ENCODE results near the gene GPR17.

Gene GPR17

GRCh38 chr2:127634626-127635379 is 11.2 kb upstream of the GPR17 start:
- TF ChIP-seq, protein P1, sequence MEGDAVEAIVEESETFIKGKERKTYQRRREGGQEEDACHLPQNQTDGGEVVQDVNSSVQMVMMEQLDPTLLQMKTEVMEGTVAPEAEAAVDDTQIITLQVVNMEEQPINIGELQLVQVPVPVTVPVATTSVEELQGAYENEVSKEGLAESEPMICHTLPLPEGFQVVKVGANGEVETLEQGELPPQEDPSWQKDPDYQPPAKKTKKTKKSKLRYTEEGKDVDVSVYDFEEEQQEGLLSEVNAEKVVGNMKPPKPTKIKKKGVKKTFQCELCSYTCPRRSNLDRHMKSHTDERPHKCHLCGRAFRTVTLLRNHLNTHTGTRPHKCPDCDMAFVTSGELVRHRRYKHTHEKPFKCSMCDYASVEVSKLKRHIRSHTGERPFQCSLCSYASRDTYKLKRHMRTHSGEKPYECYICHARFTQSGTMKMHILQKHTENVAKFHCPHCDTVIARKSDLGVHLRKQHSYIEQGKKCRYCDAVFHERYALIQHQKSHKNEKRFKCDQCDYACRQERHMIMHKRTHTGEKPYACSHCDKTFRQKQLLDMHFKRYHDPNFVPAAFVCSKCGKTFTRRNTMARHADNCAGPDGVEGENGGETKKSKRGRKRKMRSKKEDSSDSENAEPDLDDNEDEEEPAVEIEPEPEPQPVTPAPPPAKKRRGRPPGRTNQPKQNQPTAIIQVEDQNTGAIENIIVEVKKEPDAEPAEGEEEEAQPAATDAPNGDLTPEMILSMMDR (IDR thresholded peaks at IDR 0.05; ENCODE audit: low read depth, low read length): no peak
- H3K9me3 ChIP-seq: no peaks in the 10 kb centered on the region
- no peak for DNase-seq
- no peaks in the 10 kb centered on the region for H3K27me3 ChIP-seq
- no peaks in the 10 kb centered on the region for H3K36me3 ChIP-seq
- H3K4me1 ChIP-seq: no peaks in the 10 kb centered on the region; the same call in 1 of the 2 replicates
- H3K4me3 ChIP-seq (ENCODE audit: low read depth, low read length): no peak overlapping the region

GRCh38 chr2:127635380-127636237 is 10.3 kb upstream of the GPR17 start:
- no peak for DNase-seq
- Histone ChIP-seq H3K4me1 (peaks cover 6% of the 10 kb centered on the region), H3K27me3 (no peaks in the 10 kb centered on the region), H3K36me3 (no peaks in the 10 kb centered on the region), H3K9me3 (no peaks in the 10 kb centered on the region), H3K4me3 (ENCODE audit: low read depth, low read length) (no peak overlapping the region)
- TF ChIP-seq, protein P1 (IDR thresholded peaks at IDR 0.05; ENCODE audit: low read depth, low read length): no peak

DNA sequence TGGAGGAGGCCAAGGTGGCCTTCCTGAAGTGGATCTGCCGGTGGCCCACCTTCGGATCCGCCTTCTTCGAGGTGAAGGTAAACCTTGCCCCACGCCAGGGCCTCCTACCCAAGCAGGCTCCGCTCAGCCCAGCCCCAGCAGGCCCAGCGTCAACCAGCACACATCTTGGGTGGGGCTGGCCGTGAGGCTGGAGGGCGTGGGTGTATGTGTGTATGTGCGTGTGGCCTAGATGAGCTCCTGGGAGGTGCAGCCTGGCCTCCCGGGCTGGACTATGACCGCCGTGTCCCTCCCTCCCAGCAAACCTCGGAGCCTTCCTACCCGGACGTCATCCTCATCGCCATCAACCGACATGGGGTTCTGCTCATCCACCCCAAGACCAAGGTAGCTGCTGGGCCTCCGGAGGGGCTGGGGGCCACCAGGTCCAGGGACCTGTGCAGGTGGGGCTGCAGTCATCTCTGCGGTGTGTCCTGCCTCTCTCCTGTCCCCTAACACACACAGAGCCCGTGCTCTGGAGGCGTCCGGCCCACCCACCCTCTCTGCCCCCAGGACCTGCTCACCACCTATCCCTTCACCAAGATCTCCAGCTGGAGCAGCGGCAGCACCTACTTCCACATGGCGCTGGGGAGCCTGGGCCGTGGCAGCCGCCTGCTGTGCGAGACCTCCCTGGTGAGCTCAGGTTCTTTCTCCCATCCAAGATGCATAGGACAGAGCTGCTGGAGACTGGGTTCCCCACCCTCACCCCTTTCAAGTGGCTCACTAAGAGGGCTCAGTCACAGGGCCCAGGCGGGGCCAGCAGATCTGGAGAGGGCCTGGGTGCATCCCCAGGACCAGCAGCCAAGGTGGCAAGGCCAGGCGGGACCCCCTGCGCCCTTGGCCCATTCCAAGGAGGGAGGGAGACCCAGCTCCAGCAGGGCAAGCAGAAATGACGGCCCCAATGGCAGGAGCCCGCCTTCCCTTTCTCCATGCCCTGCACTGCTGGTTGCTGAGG is 9.4 kb upstream of the GPR17 start:
- TF ChIP-seq, protein P1 (IDR thresholded peaks at IDR 0.05; ENCODE audit: low read depth, low read length): no peak
- Histone ChIP-seq H3K4me3 (ENCODE audit: low read depth, low read length) (no peak overlapping the region), H3K27me3 (no peaks in the 10 kb centered on the region), H3K36me3 (no peaks in the 10 kb centered on the region), H3K9me3 (no peaks in the 10 kb centered on the region), H3K4me1 (peaks cover 6% of the 10 kb centered on the region)
- no peak for DNase-seq

GRCh38 chr2:127637236-127637630 is 8.7 kb upstream of the GPR17 start:
- Histone ChIP-seq H3K4me1 (peaks cover 6% of the 10 kb centered on the region), H3K27me3 (no peaks in the 10 kb centered on the region), H3K36me3 (no peaks in the 10 kb centered on the region), H3K4me3 (ENCODE audit: low read depth, low read length) (no peak overlapping the region), H3K9me3 (no peaks in the 10 kb centered on the region)
- no peak for DNase-seq
- TF ChIP-seq, protein P1 (IDR thresholded peaks at IDR 0.05; ENCODE audit: low read depth, low read length): no peak

- no peaks in the 10 kb centered on the region for H3K9me3 ChIP-seq
- DNase-seq: no peak
- no peak overlapping the region for H3K4me3 ChIP-seq (ENCODE audit: low read depth, low read length)
- H3K4me1 ChIP-seq: peaks cover 6% of the 10 kb centered on the region
- TF ChIP-seq, protein P1 (IDR thresholded peaks at IDR 0.05; ENCODE audit: low read depth, low read length): no peak
- H3K27me3 ChIP-seq: no peaks in the 10 kb centered on the region
- no peaks in the 10 kb centered on the region for H3K36me3 ChIP-seq
Measured at GRCh38 chr2:127637725-127638252, 8.2 kb upstream of the GPR17 start.

Data from BE2C (cell line).